Measurements from ENCODE around the gene ADARB2. TPM values are rescaled to one million over a fixed set of nuclear protein-coding genes. Genes with fewer than 3 reads are reported as not detected.

The ADARB2 gene
- total and polyA plus RNA-seq, 10 of the 15 experiments (the other 5 are each of a cell fraction or from before 2014, with no cell fraction given) = 0.02 to 4.1 (median 0.76) TPM

GRCh38 chr10:1736144-1736971 lies 967 bp downstream of the ADARB2 start:
- peak; percentile 10 for ATAC-seq

More at GRCh38 chr10:1736144-1736971, 967 bp downstream of the ADARB2 start:
- peaks cover 48% of the 10 kb centered on the region for H3K79me2 ChIP-seq (ENCODE audit: control insufficient read depth, insufficient read depth, low read length)
- intact Hi-C loops (cut with micrococcal nuclease; ENCODE audit: unreplicated experiment) (loop anchor here (2.0 to 10.0 kb wide), 3 partner anchors 22 to 252 kb away; no protein-coding TSS in a partner anchor), in situ Hi-C loops (cut with MboI) (no loop called here)
- TF ChIP-seq EZH2 (IDR thresholded peaks at IDR 0.05; ENCODE audit: borderline replicate concordance, control insufficient read depth, low read depth, low read length) = no peak
- peak; percentile 34; the same call in 1 of the 2 replicates for TF ChIP-seq RUNX3 (IDR thresholded peaks at IDR 0.05; ENCODE audit: low read length)
- TF ChIP-seq SUPT20H (IDR thresholded peaks at IDR 0.05; ENCODE audit: borderline replicate concordance, control insufficient read depth, low read depth, low read length) = no peak
- no peak for TF ChIP-seq IRF5 (IDR thresholded peaks at IDR 0.05; ENCODE audit: borderline replicate concordance)
- no peak for TF ChIP-seq ZNF622 (IDR thresholded peaks at IDR 0.05)
- TF ChIP-seq USF2 (IDR thresholded peaks at IDR 0.05; ENCODE audit: borderline replicate concordance, low read depth, low read length) = no peak
- no peak for TF ChIP-seq BRCA1 (IDR thresholded peaks at IDR 0.05; ENCODE audit: low read depth, low read length)
- TF ChIP-seq MXI1 (IDR thresholded peaks at IDR 0.05; ENCODE audit: low read depth, low read length) = no peak
- peak; percentile 48 for TF ChIP-seq MEF2B (IDR thresholded peaks at IDR 0.05; ENCODE audit: partially characterized antibody, poor library complexity, severe bottlenecking)
- no peak for TF ChIP-seq MLLT1 (IDR thresholded peaks at IDR 0.05)
- no peak for TF ChIP-seq SMAD5 (IDR thresholded peaks at IDR 0.05; ENCODE audit: low read depth)
- TF ChIP-seq SPI1 (IDR thresholded peaks at IDR 0.05; ENCODE audit: borderline replicate concordance, insufficient read depth, low read depth, low read length) = no peak
- TF ChIP-seq NKRF (conservative IDR thresholded peaks at IDR 0.05) = 0 out of 2 replicates have a peak, but pooled peaks have one; percentile 12
- WGBS (ENCODE audit: insufficient coverage, insufficient replicate concordance, low lambda C conversion rate, missing lambda C conversion rate) = 15% methylated on average over 41 of the region's 43 CpGs
- ChIA-PET RAD21 (ENCODE audit: unreplicated experiment) (interaction anchor here (0.6 to 4.9 kb wide), 9 partner anchors 7 to 1102 kb away, joined by 3 to 48 read pairs (median 5); no protein-coding TSS in a partner anchor), POLR2A (interaction anchor here (1.0 to 3.1 kb wide), 5 partner anchors 20 to 271 kb away, joined by 3 to 10 read pairs (median 4); no protein-coding TSS in a partner anchor), SMC1A (ENCODE audit: uncharacterized antibody, unreplicated experiment) (interaction anchor here (0.9 to 13.0 kb wide), 13 partner anchors 7 to 316 kb away, joined by 3 to 214 read pairs (median 6); no protein-coding TSS in a partner anchor), CTCF (interaction anchor here (1.0 to 5.5 kb wide), 6 partner anchors 17 to 316 kb away, joined by 3 to 54 read pairs (median 10); no protein-coding TSS in a partner anchor)
- no peak for DNase-seq (ENCODE audit: low read depth, low spot score)
- no peak for FAIRE-seq
- H3K36me3 ChIP-seq (ENCODE audit: control insufficient read depth in 2 of 2, insufficient read depth in 2 of 2, low read length in 1 of 2) = no peaks in the 10 kb centered on the region
- peak overlapping the region; percentile 77 for H3K4me2 ChIP-seq (ENCODE audit: control insufficient read depth, insufficient read depth)
- no peaks in the 10 kb centered on the region for H3K9me3 ChIP-seq (replicated peaks; ENCODE audit: control insufficient read depth, insufficient read depth, low read length)
- H3K4me1 ChIP-seq (ENCODE audit: control insufficient read depth, insufficient read depth, low read length) = peaks cover 21% of the 10 kb centered on the region
- H2AFZ ChIP-seq (ENCODE audit: control insufficient read depth, low read depth, low read length) = peak overlapping the region; percentile 29; the same call in 1 of the 2 replicates
- H3K9ac ChIP-seq (ENCODE audit: control insufficient read depth, insufficient read depth, low read length) = peak overlapping the region; percentile 72
- peak overlapping the region; percentile 69 for H3K4me3 ChIP-seq
- H3K27me3 ChIP-seq (replicated peaks in 1 of 2; ENCODE audit: control insufficient read depth in 2 of 2, insufficient read depth in 2 of 2, low read length in 1 of 2) = no peaks in the 10 kb centered on the region
- no peaks in the 10 kb centered on the region for H4K20me1 ChIP-seq (ENCODE audit: control insufficient read depth, insufficient read depth)
- H3K27ac ChIP-seq (ENCODE audit: control insufficient read depth, insufficient read depth) = peak overlapping the region; percentile 76
- BruUV-seq (replicated peaks) = no TSS peak

All from GM12878 (cell line).